Measurements from ENCODE around the gene UCP3. TPM values are rescaled to one million over a fixed set of nuclear protein-coding genes. Genes with fewer than 3 reads are reported as not detected.
"Not testable (repeated sequence)": the region's sequence is repeated elsewhere in the genome, so short reads cannot be mapped to it uniquely, and the experiment has no call there.

Gene UCP3
- total RNA-seq, 1 experiment from 2014 or later = not detected

DNA sequence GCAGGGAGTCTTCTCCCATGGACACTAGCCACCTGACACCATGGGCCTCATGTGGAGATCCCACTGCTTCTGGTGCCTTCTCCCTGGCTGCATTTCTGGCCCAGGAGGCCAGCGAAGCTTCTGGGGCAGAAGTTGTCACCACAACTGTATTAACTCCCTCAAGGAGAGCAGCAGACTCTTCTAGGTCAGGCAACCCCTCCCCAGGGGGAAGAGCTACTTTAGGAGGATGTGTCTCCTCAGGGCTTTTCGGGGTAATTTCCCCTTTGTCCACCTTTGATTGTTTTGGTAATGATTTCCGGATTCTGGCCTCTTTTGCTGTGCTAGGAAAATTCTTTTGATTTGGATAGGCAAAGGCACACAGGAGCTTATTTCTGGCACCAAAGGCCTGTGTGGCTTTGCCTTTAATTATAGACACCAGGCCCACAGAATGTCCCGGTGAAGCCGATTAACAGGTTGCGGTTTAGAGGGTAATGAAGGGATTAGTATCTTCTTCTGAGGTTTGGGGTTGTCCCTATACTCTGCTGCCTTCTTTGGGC is 17.3 kb downstream of the UCP3 start:
- H3K4me3 ChIP-seq = no peak overlapping the region
- H3K9me3 ChIP-seq = no peaks in the 10 kb centered on the region
- no peaks in the 10 kb centered on the region for H3K36me3 ChIP-seq
- H3K27me3 ChIP-seq = no peaks in the 10 kb centered on the region
- DNase-seq = no peak

DNA sequence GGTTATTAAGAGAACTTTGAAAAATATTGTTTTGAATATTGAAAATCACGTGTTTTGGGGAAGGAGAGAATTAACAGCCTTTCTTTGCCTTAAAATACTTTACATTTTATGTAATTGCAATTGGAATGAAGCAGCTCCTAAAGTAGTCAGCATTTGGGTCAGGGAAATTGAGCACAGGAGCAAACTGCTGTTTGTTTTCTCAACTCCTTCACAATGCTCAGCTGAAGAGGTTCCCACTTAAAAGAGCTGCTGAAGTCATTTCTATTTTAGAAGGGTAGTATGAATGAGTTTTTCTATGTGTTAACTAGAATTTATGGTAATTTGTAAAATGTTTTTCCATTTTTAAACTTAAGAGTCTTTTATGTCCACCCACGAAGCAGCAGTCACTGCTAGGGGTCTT is 18.2 kb downstream of the UCP3 start:
- no peak for DNase-seq
- H3K36me3 ChIP-seq = no peaks in the 10 kb centered on the region
- no peak overlapping the region for H3K4me3 ChIP-seq
- H3K27me3 ChIP-seq = no peaks in the 10 kb centered on the region
- H3K9me3 ChIP-seq = no peaks in the 10 kb centered on the region

- no peaks in the 10 kb centered on the region for H3K27me3 ChIP-seq
- H3K4me3 ChIP-seq = no peak overlapping the region
- DNase-seq = no peak
- H3K9me3 ChIP-seq = no peaks in the 10 kb centered on the region
- no peaks in the 10 kb centered on the region for H3K36me3 ChIP-seq
Measured at GRCh38 chr11:73989156-73989555, 19.7 kb downstream of the UCP3 start.

DNA sequence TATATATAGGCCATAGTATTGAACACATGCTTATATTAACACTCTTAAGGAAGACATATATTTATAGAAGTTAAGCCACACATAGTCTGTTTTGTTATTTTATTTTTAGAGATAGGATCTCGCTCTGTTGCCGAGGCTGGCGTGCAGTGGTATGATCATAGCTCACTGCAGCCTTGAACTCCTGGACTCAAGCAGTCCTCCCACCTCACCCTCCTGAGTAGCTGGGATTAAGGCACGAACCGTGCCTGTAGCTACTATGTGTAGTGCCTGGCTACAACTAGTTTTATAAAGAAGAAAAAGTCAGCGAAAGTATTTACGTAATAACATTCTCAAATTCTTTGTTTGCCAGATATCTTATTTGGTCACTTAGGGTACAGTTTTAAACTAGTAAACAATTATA is 20.7 kb downstream of the UCP3 start:
- Histone ChIP-seq H3K4me3 (no peak overlapping the region), H3K36me3 (no peaks in the 10 kb centered on the region), H3K9me3 (no peaks in the 10 kb centered on the region), H3K27me3 (no peaks in the 10 kb centered on the region)
- no peak for DNase-seq

DNA sequence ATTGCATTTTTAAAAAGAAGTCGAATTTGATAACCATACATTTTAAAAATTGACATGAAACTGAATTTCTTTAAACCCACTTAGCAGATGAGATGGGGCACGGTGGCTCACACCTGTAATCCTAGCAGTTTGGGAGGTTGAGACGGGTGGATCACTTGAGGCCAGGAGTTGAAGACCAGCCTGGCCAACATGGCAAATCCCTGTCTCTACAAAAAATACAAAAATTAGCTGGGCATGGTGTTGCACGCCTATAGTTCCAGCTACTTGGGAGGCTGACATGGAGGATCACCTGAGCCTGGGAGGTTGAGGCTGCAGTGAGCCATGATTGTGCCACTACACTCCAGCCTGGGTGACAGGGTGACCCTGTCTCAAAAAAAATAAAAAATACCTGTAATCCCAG is 23.2 kb downstream of the UCP3 start:
- not testable (repeated sequence) for DNase-seq

DNA sequence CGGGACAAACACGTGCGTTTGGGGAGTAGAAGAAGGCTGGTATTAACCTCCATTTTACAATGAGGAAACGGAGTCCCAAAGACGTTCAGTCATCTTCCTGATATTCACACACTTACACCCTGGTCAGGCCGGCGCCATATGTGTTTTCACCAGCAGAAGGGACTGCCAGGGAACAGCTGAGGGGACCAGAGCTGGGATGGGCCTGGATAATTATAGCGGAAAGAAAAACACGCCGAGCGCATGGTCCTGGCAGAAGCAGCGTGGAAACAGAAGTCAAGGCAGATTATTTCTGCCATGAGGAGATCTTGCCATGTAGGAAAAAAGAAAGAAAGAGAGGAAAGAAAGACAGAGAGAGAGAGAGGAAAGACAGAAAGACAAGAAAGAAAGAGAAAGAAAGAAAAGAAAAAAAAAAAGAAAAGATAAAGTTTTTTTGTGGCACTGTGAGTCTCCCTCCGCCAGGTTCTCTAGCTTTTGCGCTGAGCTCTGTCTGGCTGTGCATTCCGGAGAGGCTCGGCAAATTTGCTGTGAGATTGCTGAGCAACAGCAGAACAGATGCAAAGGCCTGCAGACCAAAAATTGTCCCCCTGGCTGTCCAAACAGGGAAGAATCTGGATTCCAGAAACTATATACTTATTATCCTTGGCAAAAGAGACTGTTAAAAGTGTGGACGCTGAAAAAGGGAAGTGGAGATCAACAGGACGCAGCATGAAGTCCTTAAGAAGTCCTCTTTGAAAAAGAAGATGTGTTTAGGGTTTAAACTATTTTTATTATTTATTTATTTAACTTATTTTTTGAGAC is 24.9 kb downstream of the UCP3 start:
- Histone ChIP-seq H3K36me3 (no peaks in the 10 kb centered on the region; the same call in 1 of the 2 replicates), H3K27me3 (no peaks in the 10 kb centered on the region), H3K4me3 (peak overlapping the region; percentile 59), H3K9me3 (no peaks in the 10 kb centered on the region)
- DNase-seq = no peak

More for the DNA sequence above, 23.2 kb downstream of the UCP3 start:
- not testable (repeated sequence) for H3K27me3 ChIP-seq, H3K4me3 ChIP-seq, H3K36me3 ChIP-seq, H3K9me3 ChIP-seq

DNA sequence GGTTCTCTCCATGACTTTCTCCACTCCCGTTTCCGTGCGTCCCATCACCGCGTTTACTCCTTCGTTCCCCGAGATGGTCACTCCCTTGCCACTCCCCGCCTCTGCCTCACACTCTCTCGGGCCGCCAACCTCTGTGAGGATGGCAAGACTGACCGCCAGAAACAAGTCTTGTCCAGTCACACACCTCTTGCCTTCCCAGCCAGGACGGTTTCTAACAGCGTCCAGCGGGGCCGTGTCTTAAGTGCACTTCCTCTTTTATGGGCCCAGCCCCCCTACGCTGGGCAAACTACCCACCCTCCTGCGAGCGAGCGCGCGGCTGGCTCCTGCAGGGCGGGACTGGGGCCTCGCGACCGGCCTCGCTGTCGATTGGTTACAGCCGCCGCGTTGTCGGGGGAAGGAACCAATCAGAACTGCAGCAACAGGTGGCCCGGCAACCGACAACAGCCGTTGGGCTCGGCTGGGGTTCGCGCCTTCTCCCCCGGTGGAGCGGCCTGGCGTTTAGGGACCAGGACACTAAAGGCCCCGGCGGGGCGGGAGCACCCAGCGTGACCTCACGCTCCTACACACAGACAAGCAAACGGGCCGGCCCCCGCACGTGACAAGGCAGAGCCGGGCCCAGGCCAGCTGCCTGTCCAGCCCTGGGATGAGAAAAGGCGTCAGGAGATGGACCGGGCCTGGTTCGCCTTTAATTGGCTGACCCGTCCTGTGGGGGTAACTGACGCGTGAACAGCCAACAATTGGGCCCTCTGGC is 25.7 kb downstream of the UCP3 start:
- peak; percentile 98 for DNase-seq
- peak overlapping the region; percentile 59 for H3K4me3 ChIP-seq
- H3K9me3 ChIP-seq = no peaks in the 10 kb centered on the region
- no peaks in the 10 kb centered on the region for H3K27me3 ChIP-seq
- H3K36me3 ChIP-seq = no peaks in the 10 kb centered on the region; the same call in 1 of the 2 replicates

DNA sequence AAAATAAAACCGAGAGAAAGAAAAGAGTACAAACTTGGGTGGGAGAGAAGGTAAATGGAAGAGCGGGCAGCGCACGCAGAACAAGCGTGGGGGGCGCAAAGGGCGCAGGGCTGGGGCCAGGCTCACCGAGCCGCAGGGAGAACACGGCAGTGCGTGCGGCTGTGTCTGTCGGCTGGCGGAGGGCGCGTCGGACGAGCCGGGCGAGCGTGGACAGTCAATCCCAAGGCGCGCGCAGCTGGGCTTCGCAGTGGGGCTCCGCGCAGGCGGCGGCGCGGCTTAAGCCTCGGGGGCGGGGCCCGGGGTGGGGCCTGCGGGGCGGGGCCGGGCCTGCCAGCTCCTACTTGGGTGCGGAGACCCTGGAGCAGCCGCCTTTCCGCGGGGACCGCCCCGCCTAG is 26.3 kb downstream of the UCP3 start, which contains the start of gene UCP2:
UCP2 (minus strand) TSS at position 249 of the 395 bp plus-strand sequence. CDS start 4,465 bp downstream, outside the sequence.
- no peaks in the 10 kb centered on the region for H3K9me3 ChIP-seq
- peak; percentile 90 for DNase-seq
- no peaks in the 10 kb centered on the region for H3K27me3 ChIP-seq
- H3K36me3 ChIP-seq = no peaks in the 10 kb centered on the region; the same call in none of the 2 replicates
- H3K4me3 ChIP-seq = peak within 1 kb of the TSS; percentile 59

DNA sequence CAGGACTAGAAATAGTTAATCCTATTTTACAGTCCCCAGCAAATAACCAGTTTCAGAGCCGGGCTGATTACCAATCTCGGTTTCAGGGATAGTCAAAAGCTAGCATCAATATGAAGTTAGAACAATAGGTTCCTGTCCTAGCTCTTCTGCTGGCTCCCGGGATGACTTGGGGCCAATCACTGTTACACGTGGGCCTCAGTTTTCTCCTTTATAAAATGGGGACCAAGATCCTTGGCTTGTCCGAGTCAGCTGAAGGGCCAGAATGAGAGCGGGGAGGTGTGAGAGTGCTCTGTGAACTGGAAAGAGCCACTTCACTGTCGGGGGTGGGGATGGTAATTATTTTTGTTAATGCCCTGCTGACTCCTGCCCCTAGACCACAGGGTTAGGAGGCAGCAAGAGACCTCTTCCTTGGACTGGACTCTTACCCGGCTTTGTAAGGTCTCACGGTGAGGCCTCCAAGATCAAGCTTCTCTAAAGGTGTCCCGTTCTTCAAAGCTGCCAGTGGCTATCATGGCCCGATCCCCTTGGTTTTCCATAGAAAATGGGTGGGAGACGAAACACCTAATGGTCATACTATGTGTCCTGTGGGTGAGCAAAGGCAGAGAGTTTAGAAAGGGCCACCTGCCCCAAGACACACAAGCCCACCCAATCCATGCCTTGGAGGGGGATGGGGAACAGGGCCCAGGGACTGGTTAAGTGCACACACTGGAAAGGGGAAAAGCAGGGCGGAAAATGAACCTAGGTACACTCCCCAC is 27.7 kb downstream of the UCP3 start:
- DNase-seq = no peak
- Histone ChIP-seq H3K36me3 (no peaks in the 10 kb centered on the region; the same call in none of the 2 replicates), H3K27me3 (no peaks in the 10 kb centered on the region), H3K4me3 (no peak overlapping the region), H3K9me3 (no peaks in the 10 kb centered on the region)

- H3K9me3 ChIP-seq = no peaks in the 10 kb centered on the region
- no peak overlapping the region for H3K4me3 ChIP-seq
- no peaks in the 10 kb centered on the region for H3K27me3 ChIP-seq
- H3K36me3 ChIP-seq = no peaks in the 10 kb centered on the region; the same call in none of the 2 replicates
- DNase-seq = no peak
Measured at GRCh38 chr11:73980001-73980961, 28.6 kb downstream of the UCP3 start.

DNA sequence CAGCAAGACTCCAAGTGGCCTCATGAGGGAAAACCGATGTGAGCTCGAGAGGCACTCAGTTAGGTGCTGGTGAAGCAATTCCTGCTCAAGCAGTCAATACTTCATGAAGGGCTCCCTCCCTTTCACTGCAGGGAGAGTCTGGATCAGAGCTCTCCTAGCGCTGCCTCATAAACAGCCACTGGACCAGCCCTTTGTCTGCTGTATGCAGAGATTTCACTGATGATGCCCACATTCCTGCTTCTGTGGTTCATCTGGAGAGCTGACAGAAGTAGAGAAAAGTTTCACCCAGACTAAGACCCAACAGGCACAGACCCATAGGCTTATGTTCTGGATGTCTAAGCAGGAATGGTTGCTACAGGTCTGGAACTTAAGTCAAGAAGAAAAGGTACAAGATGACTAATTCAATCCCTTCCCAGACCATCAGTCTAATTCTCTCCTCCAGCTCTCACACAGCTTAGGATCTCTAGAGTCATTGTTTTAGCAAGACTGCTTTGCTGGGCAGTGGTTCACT is 30.3 kb downstream of the UCP3 start:
- H3K9me3 ChIP-seq = no peaks in the 10 kb centered on the region
- DNase-seq = no peak

DNA sequence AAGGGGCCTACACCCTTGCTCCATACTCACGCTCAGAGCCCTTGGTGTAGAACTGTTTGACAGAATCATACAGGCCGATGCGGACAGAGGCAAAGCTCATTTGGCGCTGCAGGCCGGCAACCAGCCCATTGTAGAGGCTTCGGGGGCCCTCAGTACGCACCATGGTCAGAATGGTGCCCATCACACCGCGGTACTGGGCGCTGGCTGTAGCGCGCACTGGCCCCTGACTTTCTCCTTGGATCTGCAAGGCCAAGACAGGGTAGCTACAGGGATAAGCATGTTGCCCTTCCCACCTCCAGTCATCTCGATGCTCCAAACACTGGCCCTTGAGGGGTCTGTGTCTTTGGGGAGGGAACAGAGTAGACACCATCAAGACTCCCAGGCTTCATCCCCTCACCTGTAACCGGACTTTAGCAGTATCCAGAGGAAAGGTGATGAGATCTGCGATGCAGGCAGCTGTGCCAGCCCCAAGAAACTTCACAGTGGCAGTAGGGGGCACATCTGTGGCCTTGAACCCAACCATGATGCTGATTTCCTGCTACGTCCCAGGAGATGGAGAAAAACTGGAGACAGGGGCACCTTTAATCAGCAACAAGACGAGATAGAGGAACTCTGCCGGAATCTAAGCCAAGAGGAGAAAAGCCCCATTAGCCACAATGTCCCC is 30.9 kb downstream of the UCP3 start:
- H3K27me3 ChIP-seq = no peaks in the 10 kb centered on the region
- no peaks in the 10 kb centered on the region; the same call in none of the 2 replicates for H3K36me3 ChIP-seq
- no peak overlapping the region for H3K4me3 ChIP-seq
- DNase-seq = no peak
- H3K9me3 ChIP-seq = no peaks in the 10 kb centered on the region

More for the DNA sequence above, 30.3 kb downstream of the UCP3 start:
- Histone ChIP-seq H3K36me3 (no peaks in the 10 kb centered on the region; the same call in none of the 2 replicates), H3K27me3 (no peaks in the 10 kb centered on the region), H3K4me3 (no peak overlapping the region)

GRCh38 chr11:73976451-73977151 is 32.3 kb downstream of the UCP3 start:
- no peak overlapping the region for H3K4me3 ChIP-seq
- no peaks in the 10 kb centered on the region for H3K27me3 ChIP-seq
- H3K9me3 ChIP-seq = no peaks in the 10 kb centered on the region
- DNase-seq = no peak
- no peaks in the 10 kb centered on the region; the same call in none of the 2 replicates for H3K36me3 ChIP-seq

DNA sequence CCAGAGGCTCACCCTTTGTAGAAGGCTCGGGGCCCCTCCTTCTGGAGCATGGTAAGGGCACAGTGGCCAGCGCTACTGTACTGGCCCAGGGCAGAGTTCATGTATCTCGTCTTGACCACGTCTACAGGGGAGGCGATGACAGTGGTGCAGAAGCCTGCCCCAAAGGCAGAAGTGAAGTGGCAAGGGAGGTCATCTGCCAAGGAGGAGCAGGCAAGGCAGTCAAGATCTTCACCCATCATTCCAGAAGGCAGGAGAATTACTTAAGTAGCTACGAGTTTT is 33.5 kb downstream of the UCP3 start:
- no peaks in the 10 kb centered on the region for H3K27me3 ChIP-seq
- no peaks in the 10 kb centered on the region for H3K9me3 ChIP-seq
- no peaks in the 10 kb centered on the region; the same call in 1 of the 2 replicates for H3K36me3 ChIP-seq
- no peak for DNase-seq
- no peak overlapping the region for H3K4me3 ChIP-seq
